Testis (tissue), 3 donors: Measurements from ENCODE around the gene CRADD. TPM values are rescaled to one million over a fixed set of nuclear protein-coding genes. Genes with fewer than 3 reads are reported as not detected.
"Not testable (repeated sequence)": the region's sequence is repeated elsewhere in the genome, so short reads cannot be mapped to it uniquely, and the experiment has no call there.

ENCODE experiments used
- DNase-seq: peaks from one replicate; pipeline ENCODE4 v3.0.0-alpha.2; 2019
- H3K27ac ChIP-seq, 2 donors: fragments of 200-600 bp; sonication (generic); one replicate each; pipeline ENCODE4 v1.5.1; 2019
- H3K27me3 ChIP-seq: fragments of 200-600 bp; sonication (generic); one replicate; pipeline ENCODE4 v1.5.1; 2019
- H3K36me3 ChIP-seq: fragments of 200-600 bp; sonication (generic); one replicate; pipeline ENCODE4 v1.5.1; 2017; ENCODE audit warnings: low read depth; ENCODE audit errors: missing control alignments
- H3K4me1 ChIP-seq: fragments of 200-600 bp; sonication (generic); one replicate; pipeline ENCODE4 v1.5.1; 2019
- H3K4me3 ChIP-seq, 2 donors: fragments of 200-600 bp; sonication (generic); one replicate each; pipeline ENCODE4 v1.5.1; 2017 to 2019
- H3K9me3 ChIP-seq: fragments of 200-600 bp; sonication (generic); one replicate; pipeline ENCODE4 v1.5.1; 2017
- POLR2A ChIP-seq: fragments of 450-650 bp; IDR thresholded peaks from one replicate; pipeline ENCODE4 v1.6.1; 2017; ENCODE audit warnings: antibody characterized with exemption, mild to moderate bottlenecking, moderate library complexity
- whole genome bisulfite sequencing, 2 donors: methylation state at CpG; one replicate each; pipeline ENCODE4 v1.1.5; 2018; 5-methylcytosine and 5-hydroxymethylcytosine counted together
- intact Hi-C: fragments of 100-400 bp; cut with DNase I; formaldehyde crosslinking; loops from one replicate; pipeline ENCODE4 v1.15.1; 2023; ENCODE audit warnings: low total_unique reads
- polyA plus RNA-seq: library from polyadenylated mRNA; stranded (reverse); fragments of 350-450 nt; fragmentation: Illumina TruSeq; extraction: RNeasy Lipid Tissue Mini Kit (QIAGEN cat#74804); gene quantifications from one replicate; pipeline ENCODE4 v1.2.3, GENCODE V29; 2014; ENCODE audit warnings: low read depth, low replicate concordance; ENCODE audit not compliant: insufficient read depth
- total RNA-seq, 2 donors: library from RNA; depleted of rRNA; stranded (reverse); fragments of >200 nt; gene quantifications; one replicate each; pipeline ENCODE4 v1.2.3, GENCODE V29; 2016
- TF ChIP-seq, protein P1 (sequence below), 3 experiments: fragments of 450-650 bp in 2 of 3; fragments of 200-600 bp in 1 of 3; sonication (generic) in 1 of 3; IDR thresholded peaks; one replicate each; pipeline ENCODE4 v1.5.1; 2016 to 2019; ENCODE audit warnings: antibody characterized with exemption in 3 of 3, mild to moderate bottlenecking in 2 of 3, moderate library complexity in 1 of 3

CRADD gene
- total and polyA plus RNA-seq, 3 donors from 2014 or later, result 43.2 to 53.0 (median 46.0) TPM

DNA sequence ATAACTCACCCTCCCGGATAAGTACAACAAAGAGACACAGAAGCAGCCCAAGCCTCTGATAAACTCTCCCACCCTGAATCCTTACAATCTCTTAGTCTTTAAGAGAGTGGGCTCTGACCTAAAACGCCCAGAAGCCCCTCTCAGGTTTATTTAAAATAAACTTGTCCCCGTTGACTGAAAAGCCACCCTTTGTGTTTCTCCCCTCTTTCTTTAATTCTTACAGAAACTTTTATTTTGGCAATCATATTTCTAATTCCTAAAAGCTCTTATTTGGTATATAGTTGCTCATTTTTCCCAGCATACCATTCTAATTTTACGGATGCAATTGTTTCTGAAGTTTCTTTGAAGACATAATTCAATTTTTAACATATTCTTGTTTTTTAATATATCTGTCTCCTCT, 249.1 kb downstream of the CRADD start:
- no peak for DNase-seq
- no peaks in the 10 kb centered on the region for H3K9me3 ChIP-seq
- no peak overlapping the region for H3K27ac ChIP-seq
- no peak overlapping the region for H3K4me3 ChIP-seq
- no peaks in the 10 kb centered on the region for H3K27me3 ChIP-seq
- no peaks in the 10 kb centered on the region for H3K4me1 ChIP-seq
- TF ChIP-seq, protein P1, sequence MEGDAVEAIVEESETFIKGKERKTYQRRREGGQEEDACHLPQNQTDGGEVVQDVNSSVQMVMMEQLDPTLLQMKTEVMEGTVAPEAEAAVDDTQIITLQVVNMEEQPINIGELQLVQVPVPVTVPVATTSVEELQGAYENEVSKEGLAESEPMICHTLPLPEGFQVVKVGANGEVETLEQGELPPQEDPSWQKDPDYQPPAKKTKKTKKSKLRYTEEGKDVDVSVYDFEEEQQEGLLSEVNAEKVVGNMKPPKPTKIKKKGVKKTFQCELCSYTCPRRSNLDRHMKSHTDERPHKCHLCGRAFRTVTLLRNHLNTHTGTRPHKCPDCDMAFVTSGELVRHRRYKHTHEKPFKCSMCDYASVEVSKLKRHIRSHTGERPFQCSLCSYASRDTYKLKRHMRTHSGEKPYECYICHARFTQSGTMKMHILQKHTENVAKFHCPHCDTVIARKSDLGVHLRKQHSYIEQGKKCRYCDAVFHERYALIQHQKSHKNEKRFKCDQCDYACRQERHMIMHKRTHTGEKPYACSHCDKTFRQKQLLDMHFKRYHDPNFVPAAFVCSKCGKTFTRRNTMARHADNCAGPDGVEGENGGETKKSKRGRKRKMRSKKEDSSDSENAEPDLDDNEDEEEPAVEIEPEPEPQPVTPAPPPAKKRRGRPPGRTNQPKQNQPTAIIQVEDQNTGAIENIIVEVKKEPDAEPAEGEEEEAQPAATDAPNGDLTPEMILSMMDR (IDR thresholded peaks at IDR 0.05), result no peak
- TF ChIP-seq POLR2A, result no peak
- H3K36me3 ChIP-seq, result no peaks in the 10 kb centered on the region
- WGBS, 2 donors, result 87 to 92% methylated on average over 4 of the region's 4 CpGs
- intact Hi-C loops, result no loop called here

DNA sequence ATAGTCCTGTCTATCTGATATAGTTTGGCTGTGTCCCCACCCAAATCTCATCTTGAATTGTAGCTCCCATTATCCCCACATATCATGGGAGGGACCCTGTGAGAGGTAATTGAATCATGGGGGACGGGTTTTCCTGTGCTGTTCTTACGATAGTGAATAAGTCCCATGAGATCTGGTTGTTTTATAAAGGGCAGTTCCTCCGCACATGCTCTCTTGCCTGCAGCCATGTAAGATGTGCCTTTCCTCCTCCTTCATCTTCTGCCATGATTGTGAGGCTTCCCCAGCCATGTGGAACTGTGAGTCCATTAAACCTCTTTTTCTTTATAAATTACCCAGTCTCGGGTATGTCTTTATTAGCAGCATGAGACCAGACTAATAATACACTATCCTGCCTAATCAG, 251.9 kb downstream of the CRADD start:
- intact Hi-C loops, DNase-seq: not testable (repeated sequence)
- 90 to 97% methylated on average over 4 of the region's 4 CpGs for WGBS, 2 donors

DNA sequence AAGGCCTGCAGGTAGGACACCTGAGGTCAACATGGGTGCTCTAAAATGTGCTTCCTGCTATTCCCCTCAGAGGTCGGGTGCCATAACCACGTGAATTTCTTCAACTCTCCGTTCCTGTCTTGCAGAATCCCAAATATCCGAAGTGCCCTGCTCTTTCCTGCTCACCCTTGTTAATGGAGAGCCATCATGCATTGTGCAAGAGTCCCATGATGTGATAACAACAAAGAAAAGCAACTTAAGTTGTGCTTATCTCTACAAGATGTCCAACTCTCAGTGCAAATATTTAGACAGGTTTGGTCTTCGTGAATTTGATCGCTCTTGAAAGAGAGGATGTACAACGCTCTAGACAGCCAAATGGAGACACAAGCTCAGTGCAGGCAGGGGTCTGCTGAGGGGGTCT, 260.6 kb downstream of the CRADD start:
- DNase-seq, result no peak
- Histone ChIP-seq H3K4me3 (no peak overlapping the region), H3K27me3 (no peaks in the 10 kb centered on the region), H3K36me3 (no peaks in the 10 kb centered on the region), H3K27ac (no peak overlapping the region), H3K9me3 (no peaks in the 10 kb centered on the region), H3K4me1 (no peaks in the 10 kb centered on the region)
- TF ChIP-seq, protein P1 (IDR thresholded peaks at IDR 0.05), result no peak
- TF ChIP-seq POLR2A, result no peak
- intact Hi-C loops, result no loop called here
- 76 to 83% methylated on average over 7 of the region's 7 CpGs for WGBS, 2 donors

More for the DNA sequence above, 251.9 kb downstream of the CRADD start:
- not testable (repeated sequence) for H3K27me3 ChIP-seq, H3K27ac ChIP-seq, H3K4me1 ChIP-seq, H3K9me3 ChIP-seq, H3K36me3 ChIP-seq, H3K4me3 ChIP-seq

DNA sequence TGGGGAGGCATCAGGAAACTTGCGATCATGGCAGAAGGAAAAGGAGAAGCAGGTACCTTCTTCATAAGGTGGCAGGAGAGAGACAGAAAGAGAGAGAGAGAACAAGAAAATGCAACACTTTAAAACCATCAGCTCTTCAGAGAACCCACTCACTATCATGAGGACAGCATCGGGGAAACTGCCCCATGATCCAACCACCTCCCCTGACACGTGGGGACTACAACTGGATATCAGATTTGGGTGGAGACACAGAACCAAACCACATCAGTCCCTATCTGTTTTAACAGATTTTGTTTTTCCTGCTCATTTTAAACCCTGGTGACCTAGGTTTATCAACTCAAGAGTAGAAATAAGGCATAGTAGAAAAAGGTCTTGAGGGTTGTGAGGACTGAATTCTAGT, 261.1 kb downstream of the CRADD start:
- H3K4me1 ChIP-seq, result no peaks in the 10 kb centered on the region
- intact Hi-C loops, result no loop called here
- no peak overlapping the region for H3K27ac ChIP-seq
- H3K36me3 ChIP-seq, result no peaks in the 10 kb centered on the region
- 91 to 99% methylated on average over 3 of the region's 3 CpGs for WGBS, 2 donors
- TF ChIP-seq, protein P1 (IDR thresholded peaks at IDR 0.05), result no peak
- no peak for TF ChIP-seq POLR2A
- H3K27me3 ChIP-seq, result no peaks in the 10 kb centered on the region
- no peaks in the 10 kb centered on the region for H3K9me3 ChIP-seq
- no peak for DNase-seq
- H3K4me3 ChIP-seq, result no peak overlapping the region

DNA sequence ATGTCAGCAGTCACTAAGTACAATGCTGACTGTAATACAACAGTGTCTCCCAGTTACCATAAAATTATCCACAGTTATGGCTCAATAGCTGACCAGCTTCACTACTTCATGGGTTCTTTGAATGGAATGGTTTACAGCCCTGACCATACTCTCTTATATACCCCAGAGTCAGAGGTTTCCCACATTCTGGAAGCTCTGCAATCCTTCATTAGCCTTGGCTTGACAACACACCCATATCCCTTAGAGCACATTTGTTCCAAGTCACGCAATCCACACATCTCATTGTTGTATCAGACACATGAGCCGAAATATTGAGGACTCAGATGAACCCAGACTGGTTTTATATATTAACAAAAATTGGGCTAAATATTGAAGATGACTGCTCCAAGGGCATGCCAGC, 261.8 kb downstream of the CRADD start:
- no peaks in the 10 kb centered on the region for H3K27me3 ChIP-seq
- H3K4me1 ChIP-seq, result no peaks in the 10 kb centered on the region
- no peak for DNase-seq
- H3K4me3 ChIP-seq, result no peak overlapping the region
- H3K36me3 ChIP-seq, result no peaks in the 10 kb centered on the region
- intact Hi-C loops, result no loop called here
- no peak overlapping the region for H3K27ac ChIP-seq
- TF ChIP-seq POLR2A, result no peak
- TF ChIP-seq, protein P1 (IDR thresholded peaks at IDR 0.05), result no peak
- H3K9me3 ChIP-seq, result no peaks in the 10 kb centered on the region
- 92 to 97% methylated on average over 2 of the region's 2 CpGs for WGBS, 2 donors
